ENCODE data around the gene AGO1. TPM values are rescaled to one million over a fixed set of nuclear protein-coding genes. Genes with fewer than 3 reads are reported as not detected.

Gene AGO1
- total RNA-seq, 1 experiment from 2014 or later, result 36.2 TPM

DNA sequence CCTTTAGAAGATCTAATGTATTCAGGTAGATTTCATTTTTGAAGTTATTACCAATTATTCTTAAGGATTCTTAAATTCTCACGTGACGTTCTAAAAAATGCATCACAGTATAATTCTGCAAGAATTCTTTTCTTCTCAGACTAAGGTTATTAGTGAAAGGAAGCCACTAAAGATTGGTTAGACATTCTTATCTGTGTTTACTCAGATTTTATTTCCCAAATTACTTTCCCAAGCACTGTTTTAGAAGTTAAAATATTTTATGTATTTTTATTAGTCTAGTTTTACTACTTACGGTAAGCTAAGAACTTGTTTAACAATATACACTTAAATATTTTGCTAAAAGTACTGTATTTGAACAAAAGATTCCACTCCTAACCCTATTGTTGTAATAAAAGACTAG is 76.3 kb downstream of the AGO1 start (continued):
- TF ChIP-seq YY1 (IDR thresholded peaks at IDR 0.05; ENCODE audit: extremely low read depth, insufficient replicate concordance, low read depth, low read length), result no peak
- TF ChIP-seq, protein P1, sequence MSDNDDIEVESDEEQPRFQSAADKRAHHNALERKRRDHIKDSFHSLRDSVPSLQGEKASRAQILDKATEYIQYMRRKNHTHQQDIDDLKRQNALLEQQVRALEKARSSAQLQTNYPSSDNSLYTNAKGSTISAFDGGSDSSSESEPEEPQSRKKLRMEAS (IDR thresholded peaks at IDR 0.05), result no peak
- no peak for TF ChIP-seq EZH2 (IDR thresholded peaks at IDR 0.05)
- TF ChIP-seq ZNF274 (IDR thresholded peaks at IDR 0.05; ENCODE audit: low read depth, low read length), result no peak

DNA sequence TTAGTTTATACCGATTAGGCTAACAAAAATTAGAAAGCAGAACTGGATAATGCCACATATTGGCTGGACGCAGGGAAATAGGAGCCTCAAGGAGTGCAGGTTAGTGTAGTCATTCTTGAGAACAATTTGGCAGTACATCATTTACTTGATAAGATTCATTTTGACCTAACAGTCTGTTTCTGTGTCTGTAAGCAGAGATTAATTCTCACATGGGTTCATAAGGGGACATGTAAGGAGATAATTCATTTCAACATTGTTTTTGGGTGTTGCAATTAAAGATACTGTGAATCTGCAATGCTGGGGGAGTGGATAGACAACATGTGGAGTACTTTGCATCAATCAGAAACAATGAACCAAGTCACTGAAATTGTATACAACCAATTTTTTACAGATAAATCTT is 79.9 kb downstream of the AGO1 start:
- Histone ChIP-seq H3K27me3 (ENCODE audit: insufficient read depth, low read length) (no peaks in the 10 kb centered on the region), H3K9me3 (ENCODE audit: control insufficient read depth in 1 of 2, insufficient read depth in 1 of 2, low read depth in 1 of 2, low read length in 2 of 2) (no peaks in the 10 kb centered on the region), H3K9ac (ENCODE audit: low read length) (no peak overlapping the region), H3K36me3 (ENCODE audit: control insufficient read depth in 1 of 2, insufficient read depth in 2 of 2, low read length in 2 of 2) (no peaks in the 10 kb centered on the region; a peak in 1 of 4 replicates), H3K4me1 (ENCODE audit: control insufficient read depth in 1 of 2, insufficient read depth in 2 of 2, low read length in 2 of 2) (no peaks in the 10 kb centered on the region), H3K9me2 (ENCODE audit: insufficient read depth) (no peaks in the 10 kb centered on the region), H3K27ac (ENCODE audit: low read depth, low read length) (no peak overlapping the region), H3K79me2 (ENCODE audit: insufficient read depth, low read length) (peaks cover 39% of the 10 kb centered on the region), H3K4me3 (replicated peaks in 1 of 2; ENCODE audit: low read depth in 1 of 2, low read length in 2 of 2) (no peak overlapping the region), H2AFZ (ENCODE audit: low read depth, low read length, poor library complexity, severe bottlenecking) (no peak overlapping the region), H3K4me2 (ENCODE audit: low read length) (no peak overlapping the region), H4K20me1 (ENCODE audit: insufficient read depth) (peaks cover 9% of the 10 kb centered on the region; the same call in 1 of the 2 replicates)
- TF ChIP-seq, protein P2, sequence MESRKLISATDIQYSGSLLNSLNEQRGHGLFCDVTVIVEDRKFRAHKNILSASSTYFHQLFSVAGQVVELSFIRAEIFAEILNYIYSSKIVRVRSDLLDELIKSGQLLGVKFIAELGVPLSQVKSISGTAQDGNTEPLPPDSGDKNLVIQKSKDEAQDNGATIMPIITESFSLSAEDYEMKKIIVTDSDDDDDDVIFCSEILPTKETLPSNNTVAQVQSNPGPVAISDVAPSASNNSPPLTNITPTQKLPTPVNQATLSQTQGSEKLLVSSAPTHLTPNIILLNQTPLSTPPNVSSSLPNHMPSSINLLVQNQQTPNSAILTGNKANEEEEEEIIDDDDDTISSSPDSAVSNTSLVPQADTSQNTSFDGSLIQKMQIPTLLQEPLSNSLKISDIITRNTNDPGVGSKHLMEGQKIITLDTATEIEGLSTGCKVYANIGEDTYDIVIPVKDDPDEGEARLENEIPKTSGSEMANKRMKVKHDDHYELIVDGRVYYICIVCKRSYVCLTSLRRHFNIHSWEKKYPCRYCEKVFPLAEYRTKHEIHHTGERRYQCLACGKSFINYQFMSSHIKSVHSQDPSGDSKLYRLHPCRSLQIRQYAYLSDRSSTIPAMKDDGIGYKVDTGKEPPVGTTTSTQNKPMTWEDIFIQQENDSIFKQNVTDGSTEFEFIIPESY (IDR thresholded peaks at IDR 0.05; ENCODE audit: extremely low read depth, insufficient replicate concordance, low read length), result no peak
- TF ChIP-seq, protein P3, sequence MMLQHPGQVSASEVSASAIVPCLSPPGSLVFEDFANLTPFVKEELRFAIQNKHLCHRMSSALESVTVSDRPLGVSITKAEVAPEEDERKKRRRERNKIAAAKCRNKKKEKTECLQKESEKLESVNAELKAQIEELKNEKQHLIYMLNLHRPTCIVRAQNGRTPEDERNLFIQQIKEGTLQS (IDR thresholded peaks at IDR 0.05), result no peak
- TF ChIP-seq, protein P1 (IDR thresholded peaks at IDR 0.05), result no peak
- no peak for TF ChIP-seq EZH2phosphoT487 (IDR thresholded peaks at IDR 0.05; ENCODE audit: borderline replicate concordance)
- TF ChIP-seq YY1 (IDR thresholded peaks at IDR 0.05; ENCODE audit: extremely low read depth, insufficient replicate concordance, low read depth, low read length), result no peak
- TF ChIP-seq SRF (IDR thresholded peaks at IDR 0.05; ENCODE audit: low read depth), result no peak
- no peak for TF ChIP-seq RAD21 (IDR thresholded peaks at IDR 0.05; ENCODE audit: low read depth)
- TF ChIP-seq, protein P4, sequence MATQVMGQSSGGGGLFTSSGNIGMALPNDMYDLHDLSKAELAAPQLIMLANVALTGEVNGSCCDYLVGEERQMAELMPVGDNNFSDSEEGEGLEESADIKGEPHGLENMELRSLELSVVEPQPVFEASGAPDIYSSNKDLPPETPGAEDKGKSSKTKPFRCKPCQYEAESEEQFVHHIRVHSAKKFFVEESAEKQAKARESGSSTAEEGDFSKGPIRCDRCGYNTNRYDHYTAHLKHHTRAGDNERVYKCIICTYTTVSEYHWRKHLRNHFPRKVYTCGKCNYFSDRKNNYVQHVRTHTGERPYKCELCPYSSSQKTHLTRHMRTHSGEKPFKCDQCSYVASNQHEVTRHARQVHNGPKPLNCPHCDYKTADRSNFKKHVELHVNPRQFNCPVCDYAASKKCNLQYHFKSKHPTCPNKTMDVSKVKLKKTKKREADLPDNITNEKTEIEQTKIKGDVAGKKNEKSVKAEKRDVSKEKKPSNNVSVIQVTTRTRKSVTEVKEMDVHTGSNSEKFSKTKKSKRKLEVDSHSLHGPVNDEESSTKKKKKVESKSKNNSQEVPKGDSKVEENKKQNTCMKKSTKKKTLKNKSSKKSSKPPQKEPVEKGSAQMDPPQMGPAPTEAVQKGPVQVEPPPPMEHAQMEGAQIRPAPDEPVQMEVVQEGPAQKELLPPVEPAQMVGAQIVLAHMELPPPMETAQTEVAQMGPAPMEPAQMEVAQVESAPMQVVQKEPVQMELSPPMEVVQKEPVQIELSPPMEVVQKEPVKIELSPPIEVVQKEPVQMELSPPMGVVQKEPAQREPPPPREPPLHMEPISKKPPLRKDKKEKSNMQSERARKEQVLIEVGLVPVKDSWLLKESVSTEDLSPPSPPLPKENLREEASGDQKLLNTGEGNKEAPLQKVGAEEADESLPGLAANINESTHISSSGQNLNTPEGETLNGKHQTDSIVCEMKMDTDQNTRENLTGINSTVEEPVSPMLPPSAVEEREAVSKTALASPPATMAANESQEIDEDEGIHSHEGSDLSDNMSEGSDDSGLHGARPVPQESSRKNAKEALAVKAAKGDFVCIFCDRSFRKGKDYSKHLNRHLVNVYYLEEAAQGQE (IDR thresholded peaks at IDR 0.05; ENCODE audit: low read depth), result no peak
- TF ChIP-seq JUND (IDR thresholded peaks at IDR 0.05), result no peak
- TF ChIP-seq, protein P5, sequence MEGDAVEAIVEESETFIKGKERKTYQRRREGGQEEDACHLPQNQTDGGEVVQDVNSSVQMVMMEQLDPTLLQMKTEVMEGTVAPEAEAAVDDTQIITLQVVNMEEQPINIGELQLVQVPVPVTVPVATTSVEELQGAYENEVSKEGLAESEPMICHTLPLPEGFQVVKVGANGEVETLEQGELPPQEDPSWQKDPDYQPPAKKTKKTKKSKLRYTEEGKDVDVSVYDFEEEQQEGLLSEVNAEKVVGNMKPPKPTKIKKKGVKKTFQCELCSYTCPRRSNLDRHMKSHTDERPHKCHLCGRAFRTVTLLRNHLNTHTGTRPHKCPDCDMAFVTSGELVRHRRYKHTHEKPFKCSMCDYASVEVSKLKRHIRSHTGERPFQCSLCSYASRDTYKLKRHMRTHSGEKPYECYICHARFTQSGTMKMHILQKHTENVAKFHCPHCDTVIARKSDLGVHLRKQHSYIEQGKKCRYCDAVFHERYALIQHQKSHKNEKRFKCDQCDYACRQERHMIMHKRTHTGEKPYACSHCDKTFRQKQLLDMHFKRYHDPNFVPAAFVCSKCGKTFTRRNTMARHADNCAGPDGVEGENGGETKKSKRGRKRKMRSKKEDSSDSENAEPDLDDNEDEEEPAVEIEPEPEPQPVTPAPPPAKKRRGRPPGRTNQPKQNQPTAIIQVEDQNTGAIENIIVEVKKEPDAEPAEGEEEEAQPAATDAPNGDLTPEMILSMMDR (IDR thresholded peaks at IDR 0.05 in 2 of 3, conservative IDR thresholded peaks at IDR 0.05 in 1 of 3; ENCODE audit: borderline replicate concordance in 1 of 3, insufficient read depth in 1 of 3, low read depth in 2 of 3, low read length in 2 of 3), result no peak
- no peak for TF ChIP-seq ZNF274 (IDR thresholded peaks at IDR 0.05; ENCODE audit: low read depth, low read length)
- no peak for TF ChIP-seq CBX3 (IDR thresholded peaks at IDR 0.05; ENCODE audit: low read depth)
- no peak for TF ChIP-seq SP1 (IDR thresholded peaks at IDR 0.05; ENCODE audit: low read depth)
- no peak for TF ChIP-seq ELF1 (IDR thresholded peaks at IDR 0.05; ENCODE audit: borderline replicate concordance, low read depth)
- TF ChIP-seq POLR2A (IDR thresholded peaks at IDR 0.05; ENCODE audit: borderline replicate concordance, extremely low read depth, insufficient read depth, insufficient read length), result no peak
- no peak for TF ChIP-seq POLR2AphosphoS5 (IDR thresholded peaks at IDR 0.05; ENCODE audit: low read depth, low read length)
- intact Hi-C loops (cut with micrococcal nuclease), result no loop called here
- POLR2A ChIA-PET, result no interaction called here
- DNase-seq (ENCODE audit: low read depth, low spot score) (no peak), ATAC-seq (no peak)
- CTCF ChIA-PET, result no interaction called here
- RAD21 ChIA-PET (ENCODE audit: low non-redundant PET in 1 of 2, low total read pairs in 2 of 2, uncharacterized antibody in 2 of 2, unreplicated experiment in 2 of 2), result no interaction called here
- no TSS peak for BruUV-seq (replicated peaks)

Data from HCT116 (cell line).